Transverse colon (tissue), 4 donors: ENCODE results near the gene MTA1. TPM values are rescaled to one million over a fixed set of nuclear protein-coding genes. Genes with fewer than 3 reads are reported as not detected.

ENCODE experiments used
- DNase-seq: peaks from one replicate; pipeline ENCODE4 v3.0.0-alpha.2; 2019
- H3K27ac ChIP-seq, 4 donors: fragments of 200-600 bp; sonication (generic); 2 replicates each; pipeline ENCODE4 v1.5.1; 2016 to 2018; ENCODE audit warnings: inconsistent platforms in 4 of 4
- H3K27me3 ChIP-seq: fragments of 200-600 bp; sonication (generic); 2 replicates; pipeline ENCODE4 v1.5.1; 2017; ENCODE audit warnings: inconsistent platforms
- H3K36me3 ChIP-seq, 4 donors: fragments of 200-600 bp; sonication (generic); 2 replicates each; pipeline ENCODE4 v1.5.1; 2017 to 2019; ENCODE audit warnings: inconsistent platforms in 4 of 4
- H3K4me1 ChIP-seq, 4 donors: fragments of 200-600 bp; sonication (generic); 2 replicates each; pipeline ENCODE4 v1.5.1; 2017 to 2020; ENCODE audit warnings: inconsistent platforms in 4 of 4
- H3K4me3 ChIP-seq, 4 donors: fragments of 200-600 bp; sonication (generic); 1 replicate in 1 of 4; 2 replicates in 3 of 4; pipeline versions ENCODE4 v1.5.1 to v1.6.1; 2017 to 2019; ENCODE audit warnings: inconsistent platforms in 4 of 4
- H3K9me3 ChIP-seq, 2 donors: fragments of 200-600 bp; sonication (generic); 2 replicates each; pipeline ENCODE4 v1.5.1; 2017 to 2019; ENCODE audit warnings: inconsistent platforms in 2 of 2
- CTCF ChIP-seq, 5 experiments: fragments of 200-600 bp in 3 of 5; fragments of 450-650 bp in 2 of 5; sonication (generic) in 3 of 5; IDR thresholded peaks; 1 replicate in 2 of 5; 2 replicates in 3 of 5; pipeline ENCODE4 v1.5.1; 2016 to 2017; ENCODE audit warnings: antibody characterized with exemption in 5 of 5, inconsistent platforms in 3 of 5, mild to moderate bottlenecking in 2 of 5, moderate library complexity in 1 of 5
- EP300 ChIP-seq: sonication (generic); formaldehyde crosslinking; IDR thresholded peaks from one replicate; pipeline ENCODE4 v1.6.1; 2017; ENCODE audit warnings: antibody characterized with exemption, low read depth
- POLR2A ChIP-seq: fragments of 450-650 bp; IDR thresholded peaks from one replicate; pipeline ENCODE4 v1.6.1; 2016; ENCODE audit warnings: antibody characterized with exemption, mild to moderate bottlenecking, moderate library complexity
- POLR2AphosphoS5 ChIP-seq, 3 donors: sonication (generic); formaldehyde crosslinking; IDR thresholded peaks; one replicate each; pipeline ENCODE4 v1.6.1; 2016; ENCODE audit warnings: antibody characterized with exemption in 3 of 3
- WGBS, 2 donors: methylation state at CpG; one replicate each; pipeline ENCODE4 v1.1.5; 2018; ENCODE audit warnings: low coverage in 1 of 2; 5-methylcytosine and 5-hydroxymethylcytosine counted together
- in situ Hi-C, 4 donors: fragments of 200-750 bp; cut with MboI; loops; one replicate each; pipeline versions ENCODE4 v1.15.0 to v1.15.1; 2017; ENCODE audit warnings: low sequenced_read_pairs in 3 of 4, low pct_ligation_motif_present in 1 of 4, low pct_unique_long_range_greater_than_20kb in 1 of 4
- intact Hi-C: fragments of 100-400 bp; cut with DNase I; formaldehyde crosslinking; loops from one replicate; pipeline ENCODE4 v1.15.1; 2023; ENCODE audit warnings: low total_unique reads
- total RNA-seq, 4 donors: library from RNA; depleted of rRNA; stranded (reverse); fragments of >200 nt; gene quantifications; one replicate each; pipeline ENCODE4 v1.1.0, GENCODE V29; 2016

MTA1 gene
- total RNA-seq, 4 donors from 2014 or later, result 79.4 to 293 (median 106) TPM

- Histone ChIP-seq H3K36me3 (no peaks in the 10 kb centered on the region), H3K27ac (peak overlapping the region in 3 of 4 donors; percentile 35 to 83 (median 81)), H3K9me3 (no peaks in the 10 kb centered on the region), H3K4me1 (peaks cover 28 to 46% (median 41%) of the 10 kb centered on the region in 4 donors), H3K27me3 (peaks cover 6% of the 10 kb centered on the region), H3K4me3 (peak overlapping the region in 3 of 4 donors; percentile 77 to 82 (median 77))
- DNase-seq, result no peak
- TF ChIP-seq EP300 (no peak), POLR2A (no peak), CTCF (IDR thresholded peaks at IDR 0.05) (no peak), POLR2AphosphoS5 (IDR thresholded peaks at IDR 0.05) (no peak)
- intact Hi-C loops, result no loop called here
- 68 to 100% methylated on average over 1 to 19 of the region's 19 CpGs for whole genome bisulfite sequencing, 2 donors
- in situ Hi-C loops, result no loop called here
Measured at GRCh38 chr14:105418269-105419194, 1.1 kb upstream of the MTA1 start.

- in situ Hi-C loops (no loop called here), intact Hi-C loops (no loop called here)
- Histone ChIP-seq H3K9me3 (no peaks in the 10 kb centered on the region), H3K27ac (peak overlapping the region; percentile 63 to 78 (median 72)), H3K27me3 (no peaks in the 10 kb centered on the region), H3K4me1 (peaks cover 23 to 39% (median 36%) of the 10 kb centered on the region in 4 donors), H3K4me3 (peak overlapping the region; percentile 48 to 82 (median 69)), H3K36me3 (no peaks in the 10 kb centered on the region)
- DNase-seq, result no peak
- TF ChIP-seq POLR2AphosphoS5 (IDR thresholded peaks at IDR 0.05), result no peak
- no peak for TF ChIP-seq POLR2A
- no peak for TF ChIP-seq EP300
- TF ChIP-seq CTCF (IDR thresholded peaks at IDR 0.05), result no peak
- WGBS, 2 donors, result 5% methylated on average over 21 of the region's 67 CpGs; no CpG with 5 or more reads in 1 of the 2 donors
Measured at GRCh38 chr14:105420101-105420973, 710 bp downstream of the MTA1 start.

- DNase-seq, result no peak
- whole genome bisulfite sequencing, 2 donors, result 48% methylated on average over 17 of the region's 23 CpGs; no CpG with 5 or more reads in 1 of the 2 donors
- Histone ChIP-seq H3K4me1 (peaks cover 23 to 39% (median 32%) of the 10 kb centered on the region in 4 donors), H3K27ac (peak overlapping the region; percentile 63 to 78 (median 72)), H3K9me3 (no peaks in the 10 kb centered on the region), H3K27me3 (no peaks in the 10 kb centered on the region), H3K36me3 (no peaks in the 10 kb centered on the region), H3K4me3 (peak overlapping the region; percentile 48 to 82 (median 69))
- TF ChIP-seq EP300 (no peak), POLR2A (no peak), POLR2AphosphoS5 (IDR thresholded peaks at IDR 0.05) (no peak), CTCF (IDR thresholded peaks at IDR 0.05) (no peak)
- in situ Hi-C loops, result no loop called here
- intact Hi-C loops, result no loop called here
Measured at GRCh38 chr14:105420974-105421674, 1.5 kb downstream of the MTA1 start.
